ENCODE measurements around the gene RNF40.

DNA sequence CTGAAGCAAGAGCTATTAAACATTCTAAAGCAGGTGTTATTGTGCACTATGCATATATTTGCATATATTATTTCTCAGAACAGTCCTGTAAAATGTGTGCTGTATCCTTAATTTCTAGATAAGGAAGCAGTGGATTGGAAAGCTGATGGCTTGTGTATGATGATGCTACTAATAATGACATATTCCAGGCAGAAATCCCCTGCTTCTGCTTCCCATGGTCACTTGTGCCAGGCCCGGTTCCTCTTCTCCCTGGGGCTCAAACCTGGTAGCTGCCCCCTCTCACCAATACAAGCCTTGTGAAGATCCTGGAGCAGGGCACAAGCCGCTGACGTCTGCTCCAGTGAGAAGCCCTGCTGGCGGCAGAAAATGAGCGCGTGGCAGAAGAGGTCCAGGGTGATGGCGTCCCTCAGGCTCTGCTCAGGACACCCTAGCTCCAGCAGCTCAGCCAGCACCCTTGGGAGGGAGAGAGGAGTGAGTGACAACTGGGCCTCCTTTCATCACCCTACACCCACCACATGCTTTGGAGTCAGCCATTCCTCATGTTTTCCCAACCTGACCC, 2.0 kb upstream of the RNF40 start:
- TF ChIP-seq CTCF (IDR thresholded peaks at IDR 0.05; ENCODE audit: poor library complexity) = no peak
- TF ChIP-seq EZH2 (IDR thresholded peaks at IDR 0.05; ENCODE audit: borderline replicate concordance) = no peak
